GM23248 (cell line): ENCODE measurements around the gene PTCD2. TPM values are rescaled to one million over a fixed set of nuclear protein-coding genes. Genes with fewer than 3 reads are reported as not detected.

Experiments
- DNase-seq: peaks from one replicate; pipeline ENCODE4 v3.0.0-alpha.2; 2015
- H2AFZ ChIP-seq: fragments of 200-600 bp; sonication (generic); 2 replicates; pipeline ENCODE4 v1.6.1; 2016; ENCODE audit warnings: antibody characterized with exemption
- H3F3A ChIP-seq: fragments of 200-600 bp; sonication (generic); 2 replicates; pipeline ENCODE4 v1.6.1; 2016; ENCODE audit warnings: mild to moderate bottlenecking, antibody characterized with exemption, mixed run types; ENCODE audit not compliant: insufficient read depth
- H3K27ac ChIP-seq: fragments of 200-600 bp; sonication (generic); 2 replicates; pipeline ENCODE4 v1.5.1; 2016; ENCODE audit warnings: mild to moderate bottlenecking
- H3K27me3 ChIP-seq: fragments of 200-600 bp; sonication (generic); replicated peaks from 2 replicates; pipeline ENCODE4 v1.6.1; 2016; ENCODE audit warnings: mild to moderate bottlenecking; ENCODE audit not compliant: insufficient read depth
- H3K36me3 ChIP-seq: fragments of 200-600 bp; sonication (generic); 2 replicates; pipeline ENCODE4 v1.6.1; 2016; ENCODE audit warnings: low read depth, mild to moderate bottlenecking
- H3K4me1 ChIP-seq: fragments of 200-600 bp; sonication (generic); 2 replicates; pipeline ENCODE4 v1.6.1; 2016; ENCODE audit warnings: mild to moderate bottlenecking; ENCODE audit not compliant: insufficient read depth
- H3K4me2 ChIP-seq: fragments of 200-600 bp; sonication (generic); one replicate; pipeline ENCODE4 v1.6.1; 2016; ENCODE audit warnings: mild to moderate bottlenecking; ENCODE audit not compliant: unreplicated experiment
- H3K4me3 ChIP-seq: fragments of 200-600 bp; sonication (generic); 2 replicates; pipeline ENCODE4 v1.5.1; 2016; ENCODE audit warnings: mild to moderate bottlenecking
- H3K79me2 ChIP-seq: fragments of 200-600 bp; sonication (generic); 2 replicates; pipeline ENCODE4 v1.6.1; 2016; ENCODE audit warnings: mild to moderate bottlenecking; ENCODE audit not compliant: insufficient read depth
- H3K9ac ChIP-seq: fragments of 200-600 bp; sonication (generic); 2 replicates; pipeline ENCODE4 v1.6.1; 2016; ENCODE audit warnings: mild to moderate bottlenecking
- H3K9me2 ChIP-seq: fragments of 200-600 bp; sonication (generic); 2 replicates; pipeline ENCODE4 v1.6.1; 2016; ENCODE audit warnings: mixed run types, mild to moderate bottlenecking, moderate library complexity; ENCODE audit not compliant: insufficient read depth
- H3K9me3 ChIP-seq: fragments of 200-600 bp; sonication (generic); one replicate; pipeline ENCODE4 v1.6.1; 2017; ENCODE audit warnings: low read depth
- H4K20me1 ChIP-seq: fragments of 200-600 bp; sonication (generic); 2 replicates; pipeline ENCODE4 v1.6.0; 2016; ENCODE audit not compliant: insufficient read depth
- EZH2 ChIP-seq: fragments of 200-600 bp; sonication (generic); IDR thresholded peaks from 2 replicates; pipeline ENCODE4 v1.6.1; 2018; ENCODE audit warnings: antibody characterized with exemption, mild to moderate bottlenecking; ENCODE audit not compliant: insufficient read depth, poor library complexity, severe bottlenecking
- EZH2phosphoT487 ChIP-seq: fragments of 200-600 bp; sonication (generic); IDR thresholded peaks from 2 replicates; pipeline ENCODE4 v1.6.1; 2018; ENCODE audit warnings: antibody characterized with exemption, moderate library complexity, mild to moderate bottlenecking, low read depth; ENCODE audit not compliant: insufficient read depth
- WGBS, 2 experiments: methylation state at CpG; one replicate each; pipeline ENCODE4 v1.1.6; 2015 to 2017; ENCODE audit warnings: low lambda C conversion rate in 2 of 2, low coverage in 1 of 2; ENCODE audit errors: missing lambda C conversion rate in 2 of 2; 5-methylcytosine and 5-hydroxymethylcytosine counted together
- in situ Hi-C: fragments of 300-500 bp; cut with MboI; formaldehyde crosslinking; loops from 2 replicates; pipeline ENCODE4 v1.15.0; 2020
- polyA plus RNA-seq: library from polyadenylated mRNA; unstranded; fragments of >200 nt; fragmentation: Nextera tagmentation; extraction: Ambion mirVana; gene quantifications from 2 replicates; pipeline ENCODE4 v1.2.1, GENCODE V29; 2016
- total RNA-seq: library from RNA; depleted of rRNA; stranded (reverse); fragments of >200 nt; shearing (Covaris generic); gene quantifications from 2 replicates; pipeline ENCODE4 v1.2.3, GENCODE V29; 2014

PTCD2 gene
- total and polyA plus RNA-seq, 2 experiments from 2014 or later: 11.1 to 15.5 TPM

DNA sequence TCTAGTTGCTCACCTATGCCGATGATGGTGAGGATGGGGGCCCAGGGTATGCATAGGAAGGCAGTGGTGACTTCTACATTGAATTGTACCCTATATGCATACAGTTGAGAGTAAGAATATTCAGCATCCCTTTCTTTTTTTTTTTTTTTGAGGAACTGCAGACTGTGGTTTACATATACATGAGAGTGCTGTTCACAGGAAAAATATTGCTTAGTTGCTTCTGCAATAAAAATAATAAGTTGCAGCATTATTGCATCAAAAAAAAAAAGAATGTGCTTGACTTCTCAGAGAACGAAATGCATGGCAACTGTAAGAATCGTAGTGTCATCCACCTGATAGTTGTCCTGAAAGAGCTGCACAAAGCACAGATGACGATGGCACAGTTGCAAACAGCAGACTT lies 52.8 kb downstream of the PTCD2 start:
- Histone ChIP-seq H3K36me3 (no peaks in the 10 kb centered on the region), H3K4me2 (no peak overlapping the region), H3K9me2 (no peaks in the 10 kb centered on the region), H3K79me2 (no peaks in the 10 kb centered on the region), H3K27ac (no peak overlapping the region), H3K27me3 (no peaks in the 10 kb centered on the region), H2AFZ (no peak overlapping the region), H3F3A (peaks cover 26% of the 10 kb centered on the region; the same call in 1 of the 2 replicates), H3K9ac (no peak overlapping the region), H3K9me3 (no peaks in the 10 kb centered on the region), H4K20me1 (no peaks in the 10 kb centered on the region), H3K4me3 (no peak overlapping the region), H3K4me1 (peaks cover 31% of the 10 kb centered on the region)
- no peak for DNase-seq
- in situ Hi-C loops: loop anchor here (10.0 kb wide), 1 partner anchor 152 kb away; no protein-coding TSS in a partner anchor
- TF ChIP-seq EZH2phosphoT487 (no peak), EZH2 (no peak)
- WGBS, 2 experiments: 92 to 98% methylated on average over 4 of the region's 4 CpGs

DNA sequence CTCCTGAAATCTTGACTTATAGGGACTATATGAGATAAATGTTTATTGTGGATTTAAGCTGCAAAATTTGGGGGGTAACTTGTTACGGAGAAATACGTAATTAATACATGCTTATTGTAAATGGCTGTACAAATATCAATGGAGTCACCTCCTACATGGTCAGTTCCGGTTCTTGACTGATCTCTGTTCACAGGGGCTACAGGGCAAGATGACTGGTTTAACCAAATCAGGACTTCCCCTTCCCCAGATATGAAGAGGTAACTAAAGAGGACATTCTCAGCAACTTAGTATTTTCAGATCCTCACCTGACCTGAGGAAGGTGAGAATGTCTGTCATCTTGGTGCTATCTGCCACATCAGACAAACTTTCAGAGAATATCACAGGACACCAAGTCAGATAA lies 54.7 kb downstream of the PTCD2 start:
- H3K27ac ChIP-seq: no peak overlapping the region
- no peaks in the 10 kb centered on the region for H3K27me3 ChIP-seq
- no peak overlapping the region for H3K9ac ChIP-seq
- H3K9me2 ChIP-seq: no peaks in the 10 kb centered on the region
- no peak overlapping the region for H2AFZ ChIP-seq
- 95 to 98% methylated on average over 3 of the region's 3 CpGs for WGBS, 2 experiments
- no peak for DNase-seq
- no peaks in the 10 kb centered on the region for H3K79me2 ChIP-seq
- H3F3A ChIP-seq: peaks cover 25% of the 10 kb centered on the region
- H3K4me3 ChIP-seq: no peak overlapping the region
- H3K4me2 ChIP-seq: no peak overlapping the region
- H3K9me3 ChIP-seq: no peaks in the 10 kb centered on the region
- in situ Hi-C loops: loop anchor here (10.0 kb wide), 1 partner anchor 150 kb away; no protein-coding TSS in a partner anchor
- peaks cover 31% of the 10 kb centered on the region for H3K4me1 ChIP-seq
- TF ChIP-seq EZH2phosphoT487 (no peak), EZH2 (no peak)
- no peaks in the 10 kb centered on the region for H3K36me3 ChIP-seq
- no peaks in the 10 kb centered on the region for H4K20me1 ChIP-seq

DNA sequence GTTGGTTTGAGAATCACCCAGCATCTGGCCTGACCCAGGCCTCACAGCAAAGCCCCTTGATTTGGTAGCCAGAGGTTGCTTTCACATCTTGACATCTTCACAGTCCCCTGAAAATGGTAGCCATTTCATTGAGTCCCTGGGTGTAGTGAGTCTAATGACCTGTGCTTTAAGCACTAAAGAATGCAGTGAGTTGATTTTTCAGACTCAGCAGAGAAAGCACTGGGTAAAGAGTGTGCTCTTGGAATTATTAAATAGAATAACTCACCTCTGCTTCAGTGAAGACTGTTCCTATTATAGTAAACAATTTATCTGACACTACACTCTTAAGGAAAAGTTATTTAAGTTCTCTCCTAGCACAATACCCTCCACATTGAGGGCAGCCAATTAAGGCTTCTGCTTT lies 56.2 kb downstream of the PTCD2 start:
- H3K4me2 ChIP-seq: no peak overlapping the region
- in situ Hi-C loops: loop anchor here (10.0 kb wide), 1 partner anchor 148 kb away; no protein-coding TSS in a partner anchor
- no peaks in the 10 kb centered on the region for H4K20me1 ChIP-seq
- H3K27me3 ChIP-seq: no peaks in the 10 kb centered on the region
- peaks cover 44% of the 10 kb centered on the region for H3K4me1 ChIP-seq
- no peaks in the 10 kb centered on the region for H3K9me2 ChIP-seq
- no peaks in the 10 kb centered on the region for H3K79me2 ChIP-seq
- peaks cover 39% of the 10 kb centered on the region for H3F3A ChIP-seq
- no peak overlapping the region; the same call in 1 of the 2 replicates for H2AFZ ChIP-seq
- H3K9me3 ChIP-seq: no peaks in the 10 kb centered on the region
- peak; percentile 41 for DNase-seq
- H3K9ac ChIP-seq: no peak overlapping the region
- H3K36me3 ChIP-seq: no peaks in the 10 kb centered on the region
- TF ChIP-seq EZH2phosphoT487 (no peak), EZH2 (no peak)
- no peak overlapping the region for H3K4me3 ChIP-seq
- H3K27ac ChIP-seq: no peak overlapping the region

DNA sequence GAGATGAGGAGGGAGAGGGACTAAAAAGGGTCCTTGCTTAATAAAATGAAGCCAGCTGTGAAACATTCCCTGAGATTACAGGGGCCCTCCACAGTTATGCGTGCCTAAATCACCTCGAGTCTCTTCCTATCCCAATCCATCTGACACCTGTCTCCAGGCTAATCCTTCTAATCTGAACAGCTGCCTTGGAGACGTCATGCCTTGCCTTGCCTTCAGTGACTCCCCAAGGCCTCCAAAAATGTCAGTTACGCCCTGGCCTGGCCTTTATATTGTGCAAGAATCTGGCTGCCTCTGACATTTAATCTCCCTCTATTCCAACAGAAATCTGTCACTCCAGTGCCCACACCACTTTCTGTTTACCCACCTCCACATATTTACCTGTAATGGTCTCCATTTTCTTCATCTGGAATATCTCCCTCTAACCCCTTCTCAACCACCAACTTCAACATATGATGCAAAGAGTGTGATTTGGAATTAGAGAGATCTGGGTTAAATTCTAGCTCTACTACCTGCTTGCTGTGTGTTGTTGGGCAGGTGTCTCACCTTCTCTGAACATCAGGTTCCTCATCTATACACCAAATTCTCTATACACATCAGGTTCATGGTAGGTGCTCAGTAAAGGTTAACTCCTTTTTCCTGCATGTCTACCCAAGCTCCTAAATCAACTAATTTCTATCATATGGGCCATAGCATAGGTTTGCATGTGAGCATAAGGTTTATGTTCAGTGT lies 57.9 kb downstream of the PTCD2 start:
- H3K9ac ChIP-seq: no peak overlapping the region
- WGBS, 2 experiments: 26 to 30% methylated on average over 4 of the region's 4 CpGs
- no peak overlapping the region for H3K4me3 ChIP-seq
- H3K4me1 ChIP-seq: peaks cover 50% of the 10 kb centered on the region
- TF ChIP-seq EZH2 (no peak), EZH2phosphoT487 (no peak)
- no peak overlapping the region for H2AFZ ChIP-seq
- no peaks in the 10 kb centered on the region for H3K79me2 ChIP-seq
- peaks cover 42% of the 10 kb centered on the region for H3F3A ChIP-seq
- no peaks in the 10 kb centered on the region for H3K36me3 ChIP-seq
- no peaks in the 10 kb centered on the region for H4K20me1 ChIP-seq
- in situ Hi-C loops: loop anchor here (10.0 kb wide), 1 partner anchor 147 kb away; no protein-coding TSS in a partner anchor
- no peaks in the 10 kb centered on the region for H3K9me2 ChIP-seq
- H3K9me3 ChIP-seq: no peaks in the 10 kb centered on the region
- no peak overlapping the region for H3K27ac ChIP-seq
- peak overlapping the region; percentile 28 for H3K4me2 ChIP-seq
- DNase-seq: peak; percentile 58
- H3K27me3 ChIP-seq: no peaks in the 10 kb centered on the region
